ENCODE data around the gene SLC1A5. TPM values are rescaled to one million over a fixed set of nuclear protein-coding genes. Genes with fewer than 3 reads are reported as not detected.

Gene SLC1A5
- total RNA-seq, 1 experiment from 2014 or later = 284 TPM

DNA sequence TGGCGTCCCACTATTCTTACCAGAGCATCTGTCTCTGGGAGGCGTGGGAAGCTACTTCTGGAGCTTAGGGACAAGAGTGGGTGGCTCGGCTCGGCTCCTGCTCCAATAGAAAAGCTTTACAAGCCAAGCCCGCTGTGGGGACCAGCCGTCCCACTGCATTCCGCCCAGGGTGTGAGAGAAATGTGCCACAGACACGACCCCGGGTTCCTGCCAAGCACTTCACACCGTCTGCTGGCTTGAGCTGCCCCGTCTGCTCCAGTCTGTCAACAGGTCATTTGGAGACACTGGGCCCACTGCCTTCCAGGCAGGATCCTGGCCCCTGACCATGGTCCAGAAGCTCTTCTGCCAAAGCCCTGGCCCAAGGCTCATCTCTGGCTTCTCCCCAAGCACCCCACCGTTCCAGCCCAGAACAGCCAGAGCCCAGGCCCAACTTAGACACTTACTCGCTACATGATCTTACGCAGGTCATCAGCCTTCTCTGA lies 49.1 kb downstream of the SLC1A5 start:
- TF ChIP-seq EZH2 (IDR thresholded peaks at IDR 0.05) (no peak), YY1 (IDR thresholded peaks at IDR 0.05; ENCODE audit: extremely low read depth, insufficient replicate concordance, low read depth, low read length) (no peak), SRF (IDR thresholded peaks at IDR 0.05; ENCODE audit: low read depth) (no peak), ZNF274 (IDR thresholded peaks at IDR 0.05; ENCODE audit: low read depth, low read length) (no peak), CBX3 (IDR thresholded peaks at IDR 0.05; ENCODE audit: low read depth) (no peak), RAD21 (IDR thresholded peaks at IDR 0.05; ENCODE audit: low read depth) (no peak), ELF1 (IDR thresholded peaks at IDR 0.05; ENCODE audit: borderline replicate concordance, low read depth) (no peak), EGR1 (IDR thresholded peaks at IDR 0.05; ENCODE audit: low read depth) (no peak), CEBPB (IDR thresholded peaks at IDR 0.05; ENCODE audit: low read depth) (no peak), TCF7L2 (IDR thresholded peaks at IDR 0.05; ENCODE audit: borderline replicate concordance, extremely low read depth, insufficient read depth, insufficient read length) (no peak), SIN3A (IDR thresholded peaks at IDR 0.05; ENCODE audit: low read depth) (no peak), ZFX (IDR thresholded peaks at IDR 0.05) (no peak), EZH2phosphoT487 (IDR thresholded peaks at IDR 0.05; ENCODE audit: borderline replicate concordance) (no peak), SP1 (IDR thresholded peaks at IDR 0.05; ENCODE audit: low read depth) (no peak), JUND (IDR thresholded peaks at IDR 0.05) (no peak)
- TF ChIP-seq, protein P1, sequence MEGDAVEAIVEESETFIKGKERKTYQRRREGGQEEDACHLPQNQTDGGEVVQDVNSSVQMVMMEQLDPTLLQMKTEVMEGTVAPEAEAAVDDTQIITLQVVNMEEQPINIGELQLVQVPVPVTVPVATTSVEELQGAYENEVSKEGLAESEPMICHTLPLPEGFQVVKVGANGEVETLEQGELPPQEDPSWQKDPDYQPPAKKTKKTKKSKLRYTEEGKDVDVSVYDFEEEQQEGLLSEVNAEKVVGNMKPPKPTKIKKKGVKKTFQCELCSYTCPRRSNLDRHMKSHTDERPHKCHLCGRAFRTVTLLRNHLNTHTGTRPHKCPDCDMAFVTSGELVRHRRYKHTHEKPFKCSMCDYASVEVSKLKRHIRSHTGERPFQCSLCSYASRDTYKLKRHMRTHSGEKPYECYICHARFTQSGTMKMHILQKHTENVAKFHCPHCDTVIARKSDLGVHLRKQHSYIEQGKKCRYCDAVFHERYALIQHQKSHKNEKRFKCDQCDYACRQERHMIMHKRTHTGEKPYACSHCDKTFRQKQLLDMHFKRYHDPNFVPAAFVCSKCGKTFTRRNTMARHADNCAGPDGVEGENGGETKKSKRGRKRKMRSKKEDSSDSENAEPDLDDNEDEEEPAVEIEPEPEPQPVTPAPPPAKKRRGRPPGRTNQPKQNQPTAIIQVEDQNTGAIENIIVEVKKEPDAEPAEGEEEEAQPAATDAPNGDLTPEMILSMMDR (IDR thresholded peaks at IDR 0.05 in 2 of 3, conservative IDR thresholded peaks at IDR 0.05 in 1 of 3; ENCODE audit: borderline replicate concordance in 1 of 3, insufficient read depth in 1 of 3, low read depth in 2 of 3, low read length in 2 of 3) = no peak
- TF ChIP-seq, protein P2, sequence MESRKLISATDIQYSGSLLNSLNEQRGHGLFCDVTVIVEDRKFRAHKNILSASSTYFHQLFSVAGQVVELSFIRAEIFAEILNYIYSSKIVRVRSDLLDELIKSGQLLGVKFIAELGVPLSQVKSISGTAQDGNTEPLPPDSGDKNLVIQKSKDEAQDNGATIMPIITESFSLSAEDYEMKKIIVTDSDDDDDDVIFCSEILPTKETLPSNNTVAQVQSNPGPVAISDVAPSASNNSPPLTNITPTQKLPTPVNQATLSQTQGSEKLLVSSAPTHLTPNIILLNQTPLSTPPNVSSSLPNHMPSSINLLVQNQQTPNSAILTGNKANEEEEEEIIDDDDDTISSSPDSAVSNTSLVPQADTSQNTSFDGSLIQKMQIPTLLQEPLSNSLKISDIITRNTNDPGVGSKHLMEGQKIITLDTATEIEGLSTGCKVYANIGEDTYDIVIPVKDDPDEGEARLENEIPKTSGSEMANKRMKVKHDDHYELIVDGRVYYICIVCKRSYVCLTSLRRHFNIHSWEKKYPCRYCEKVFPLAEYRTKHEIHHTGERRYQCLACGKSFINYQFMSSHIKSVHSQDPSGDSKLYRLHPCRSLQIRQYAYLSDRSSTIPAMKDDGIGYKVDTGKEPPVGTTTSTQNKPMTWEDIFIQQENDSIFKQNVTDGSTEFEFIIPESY (IDR thresholded peaks at IDR 0.05; ENCODE audit: extremely low read depth, insufficient replicate concordance, low read length) = no peak
- TF ChIP-seq, protein P3, sequence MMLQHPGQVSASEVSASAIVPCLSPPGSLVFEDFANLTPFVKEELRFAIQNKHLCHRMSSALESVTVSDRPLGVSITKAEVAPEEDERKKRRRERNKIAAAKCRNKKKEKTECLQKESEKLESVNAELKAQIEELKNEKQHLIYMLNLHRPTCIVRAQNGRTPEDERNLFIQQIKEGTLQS (IDR thresholded peaks at IDR 0.05) = no peak
- POLR2A ChIA-PET = interaction anchor here (0.6 kb wide), 1 partner anchor 90 kb away, joined by 5 read pairs; no protein-coding TSS in a partner anchor
- ATAC-seq (no peak), DNase-seq (ENCODE audit: low read depth, low spot score) (no peak)
- RAD21 ChIA-PET (ENCODE audit: low non-redundant PET in 1 of 2, low total read pairs in 2 of 2, uncharacterized antibody in 2 of 2, unreplicated experiment in 2 of 2) = no interaction called here
- Histone ChIP-seq H3K9ac (ENCODE audit: low read length) (no peak overlapping the region), H3K79me2 (ENCODE audit: insufficient read depth, low read length) (peaks cover 93% of the 10 kb centered on the region), H3K4me1 (ENCODE audit: control insufficient read depth in 1 of 2, insufficient read depth in 2 of 2, low read length in 2 of 2) (peaks cover 0 to 4% of the 10 kb centered on the region in 2 experiments; a peak in 2 of 4 replicates), H3K4me3 (replicated peaks in 1 of 2; ENCODE audit: low read depth in 1 of 2, low read length in 2 of 2) (no peak overlapping the region), H3K9me2 (ENCODE audit: insufficient read depth) (no peaks in the 10 kb centered on the region), H3K9me3 (ENCODE audit: control insufficient read depth in 1 of 2, insufficient read depth in 1 of 2, low read depth in 1 of 2, low read length in 2 of 2) (no peaks in the 10 kb centered on the region), H3K4me2 (ENCODE audit: low read length) (no peak overlapping the region), H2AFZ (ENCODE audit: low read depth, low read length, poor library complexity, severe bottlenecking) (no peak overlapping the region), H3K27me3 (ENCODE audit: insufficient read depth, low read length) (no peaks in the 10 kb centered on the region), H3K27ac (ENCODE audit: low read depth, low read length) (no peak overlapping the region), H3K36me3 (ENCODE audit: control insufficient read depth in 1 of 2, insufficient read depth in 2 of 2, low read length in 2 of 2) (peaks cover 25 to 32% of the 10 kb centered on the region in 2 experiments; a peak in 3 of 4 replicates), H4K20me1 (ENCODE audit: insufficient read depth) (peaks cover 17% of the 10 kb centered on the region; the same call in 1 of the 2 replicates)
- intact Hi-C loops (cut with micrococcal nuclease) = no loop called here
- CTCF ChIA-PET = interaction anchor here (1.1 kb wide), 1 partner anchor 15 kb away, joined by 4 read pairs; no protein-coding TSS in a partner anchor
- BruUV-seq (replicated peaks) = no TSS peak

All from HCT116 (cell line).